RWPE1 (cell line): Measurements from ENCODE around the gene ETHE1.

Experiments
- CTCF ChIA-PET: fragments of 350-600 bp; sonication (Branson Sonifier 250); formaldehyde crosslinking; extraction: SDS; loops from one replicate; lab custom pipeline; 2021; lab: Yijun Ruan, JAX
- POLR2A ChIA-PET: fragments of 400-600 bp; formaldehyde crosslinking; extraction: SDS; loops from one replicate; lab custom pipeline; 2020; ENCODE audit warnings: antibody characterized with exemption; ENCODE audit not compliant: low non-redundant PET; lab: Yijun Ruan, JAX
- DNase-seq: peaks from one replicate; pipeline ENCODE4 v3.0.0; 2012; ENCODE audit warnings: low spot score
- H3K27ac ChIP-seq: fragments of 450-650 bp; 2 replicates; pipeline ENCODE4 v1.5.1; 2017
- CTCF ChIP-seq: fragments of 450-650 bp; conservative IDR thresholded peaks from 2 replicates; pipeline ENCODE4 v1.5.1; 2017; ENCODE audit warnings: low read depth, mild to moderate bottlenecking

The ETHE1 gene

GRCh38 chr19:43570174-43570791, 43.3 kb upstream of the ETHE1 start:
- DNase-seq = peak; percentile 42
- no peak for TF ChIP-seq CTCF
- POLR2A ChIA-PET = no interaction called here
- CTCF ChIA-PET = interaction anchor here (1.6 kb wide), 1 partner anchor 15 kb away, joined by 6 read pairs; no protein-coding TSS in a partner anchor
- peak overlapping the region; percentile 40 for H3K27ac ChIP-seq

- ChIA-PET CTCF (no interaction called here), POLR2A (interaction anchor here (0.6 kb wide), 1 partner anchor 25 kb away, joined by 4 read pairs; no protein-coding TSS in a partner anchor)
- no peak overlapping the region for H3K27ac ChIP-seq
- no peak for TF ChIP-seq CTCF
- no peak for DNase-seq
These were observed 42.7 kb upstream of the ETHE1 start for GRCh38 chr19:43569657-43570056.

GRCh38 chr19:43564800-43565199, 37.8 kb upstream of the ETHE1 start:
- CTCF ChIA-PET = interaction anchor here (2.5 kb wide), 1 partner anchor 10 kb away, joined by 8 read pairs; no protein-coding TSS in a partner anchor
- H3K27ac ChIP-seq = no peak overlapping the region
- no peak for DNase-seq
- POLR2A ChIA-PET = interaction anchor here (0.5 kb wide), 1 partner anchor 31 kb away, joined by 3 read pairs; the partner anchor contains the start of gene IRGQ
- no peak for TF ChIP-seq CTCF

- H3K27ac ChIP-seq = no peak overlapping the region; the same call in 1 of the 2 replicates
- no peak for TF ChIP-seq CTCF
- ChIA-PET CTCF (interaction anchor here (2.5 kb wide), 1 partner anchor 9 kb away, joined by 8 read pairs; no protein-coding TSS in a partner anchor), POLR2A (no interaction called here)
- no peak for DNase-seq
These were observed 36.9 kb upstream of the ETHE1 start for GRCh38 chr19:43563816-43564457.

GRCh38 chr19:43562698-43563241, 35.8 kb upstream of the ETHE1 start:
- CTCF ChIA-PET = interaction anchor here (0.5 kb wide), 1 partner anchor 23 kb away, joined by 3 read pairs; no protein-coding TSS in a partner anchor
- TF ChIP-seq CTCF = no peak
- peak overlapping the region; percentile 60 for H3K27ac ChIP-seq
- POLR2A ChIA-PET = no interaction called here
- no peak for DNase-seq

- no peak for TF ChIP-seq CTCF
- DNase-seq = no peak
- ChIA-PET POLR2A (no interaction called here), CTCF (interaction anchor here (0.5 kb wide), 1 partner anchor 23 kb away, joined by 3 read pairs; no protein-coding TSS in a partner anchor)
- peak overlapping the region; percentile 60 for H3K27ac ChIP-seq
These were observed 35.3 kb upstream of the ETHE1 start for GRCh38 chr19:43562226-43562697.
